K562 (cell line): ENCODE results near the gene OPCML. TPM values are rescaled to one million over a fixed set of nuclear protein-coding genes. Genes with fewer than 3 reads are reported as not detected.

ENCODE experiments used
- ATAC-seq: fragments of 200-7000 bp; cut with Tn5 transposase; 3 replicates; pipeline ENCODE4 v1.9.1; 2020; ENCODE audit warnings: moderate library complexity
- BruUV-seq: library from RNA; stranded (reverse); fragments of 400-500 nt; replicated peaks from 2 replicates; lab custom pipeline; 2021; lab: Mats Ljungman, UMichigan
- CTCF ChIA-PET: fragments of 300-600 bp; formaldehyde crosslinking; extraction: SDS; loops from one replicate; lab custom pipeline; 2021; ENCODE audit warnings: low intra/inter-chr PET ratio; lab: Yijun Ruan, JAX
- POLR2A ChIA-PET: fragments of 300-600, 350-650 bp; sonication (Branson Sonifier 250); formaldehyde crosslinking; extraction: SDS; loops from one replicate; lab custom pipeline; 2021; ENCODE audit warnings: antibody characterized with exemption, inconsistent platforms; lab: Yijun Ruan, JAX
- DNase-seq, 4 experiments: peaks; one replicate each; pipeline versions ENCODE4 v3.0.0 to v3.0.0-alpha.2; 2011 to 2018; ENCODE audit warnings: low spot score in 3 of 4, mixed read lengths in 3 of 4; ENCODE audit errors: extremely low read depth in 1 of 4
- FAIRE-seq: peaks from 2 replicates; lab custom pipeline; 2011; peaks lifted over from hg19 to GRCh38; lab: Jason Lieb, UNC
- H2AFZ ChIP-seq: 2 replicates; pipeline ENCODE4 v1.6.0; 2011; ENCODE audit warnings: low read depth, low read length, control low read depth, inconsistent platforms
- H3K27ac ChIP-seq: fragments of 200-600 bp; 3 replicates; pipeline ENCODE4 v1.8.0; 2011; ENCODE audit warnings: low read depth, mild to moderate bottlenecking, control low read depth, inconsistent platforms, low read length, moderate library complexity, mixed read lengths; ENCODE audit errors: extremely low read depth
- H3K27me3 ChIP-seq, 2 experiments: fragments of 300-600 bp in 1 of 2; 2 replicates in 1 of 2; 3 replicates in 1 of 2; pipeline versions ENCODE4 v1.6.0 to v1.8.0; 2011; ENCODE audit warnings: inconsistent platforms in 2 of 2, low read length in 2 of 2, mild to moderate bottlenecking in 1 of 2, mixed read lengths in 1 of 2, moderate library complexity in 1 of 2; ENCODE audit not compliant: control insufficient read depth in 2 of 2, insufficient read depth in 2 of 2
- H3K36me3 ChIP-seq: fragments of 300-600 bp; 3 replicates; pipeline ENCODE4 v1.8.0; 2011; ENCODE audit warnings: mild to moderate bottlenecking, low read length, inconsistent platforms; ENCODE audit not compliant: control insufficient read depth, insufficient read depth
- H3K4me1 ChIP-seq, 2 experiments: fragments of 200-600 bp in 1 of 2; replicated peaks in 1 of 2; 2 replicates in 1 of 2; 3 replicates in 1 of 2; pipeline versions ENCODE4 v1.5.1 to v1.8.0; 2011; ENCODE audit warnings: inconsistent platforms in 2 of 2, low read length in 2 of 2, mild to moderate bottlenecking in 1 of 2, mixed read lengths in 1 of 2, moderate library complexity in 1 of 2; ENCODE audit not compliant: control insufficient read depth in 2 of 2, insufficient read depth in 2 of 2
- H3K4me2 ChIP-seq: 2 replicates; pipeline ENCODE4 v1.6.1; 2011; ENCODE audit warnings: low read length, control low read depth, inconsistent platforms, mixed read lengths; ENCODE audit not compliant: insufficient read depth
- H3K4me3 ChIP-seq: fragments of 200-600 bp; sonication (generic), shearing (Covaris generic); 2 replicates; pipeline ENCODE4 v1.5.1; 2016; ENCODE audit warnings: control low read depth, inconsistent platforms
- H3K79me2 ChIP-seq: fragments of 200-600 bp; 3 replicates; pipeline ENCODE4 v1.8.0; 2011; ENCODE audit warnings: low read length, inconsistent platforms; ENCODE audit not compliant: control insufficient read depth, insufficient read depth
- H3K9ac ChIP-seq, 2 experiments: 2 replicates each; pipeline versions ENCODE4 v1.6.0 to v1.6.1; 2011; ENCODE audit warnings: low read depth in 2 of 2, low read length in 2 of 2, control low read depth in 1 of 2, inconsistent platforms in 1 of 2, mild to moderate bottlenecking in 1 of 2, mixed read lengths in 1 of 2; ENCODE audit not compliant: insufficient read depth in 1 of 2
- H3K9me1 ChIP-seq: one replicate; pipeline ENCODE4 v1.6.0; 2011; ENCODE audit warnings: inconsistent platforms, mild to moderate bottlenecking, low read length, moderate library complexity; ENCODE audit not compliant: control insufficient read depth, insufficient read depth
- H3K9me3 ChIP-seq: replicated peaks from 2 replicates; pipeline ENCODE4 v1.5.1; 2011; ENCODE audit warnings: low read depth, low read length, inconsistent platforms; ENCODE audit not compliant: control insufficient read depth, insufficient read depth
- H4K20me1 ChIP-seq: replicated peaks from 2 replicates; pipeline ENCODE4 v1.6.1; 2011; ENCODE audit warnings: low read length, inconsistent platforms, mixed read lengths; ENCODE audit not compliant: control insufficient read depth, insufficient read depth
- ARID2 ChIP-seq: fragments of 450-650 bp; IDR thresholded peaks from 2 replicates; pipeline ENCODE4 v1.6.1; 2017; ENCODE audit warnings: antibody characterized with exemption, mild to moderate bottlenecking
- CBX1 ChIP-seq: sonication (generic); IDR thresholded peaks from 2 replicates; pipeline ENCODE4 v1.6.1; 2016; ENCODE audit warnings: antibody characterized with exemption, low read depth, mild to moderate bottlenecking
- CCNT2 ChIP-seq: IDR thresholded peaks from 2 replicates; pipeline ENCODE4 v1.6.1; 2011; ENCODE audit warnings: borderline replicate concordance, low read depth, mild to moderate bottlenecking, moderate library complexity, mixed read lengths, low read length; ENCODE audit not compliant: insufficient read length; ENCODE audit errors: extremely low read depth
- CREBBP ChIP-seq: IDR thresholded peaks from one replicate; pipeline ENCODE4 v1.6.1; 2012; ENCODE audit warnings: low read depth, mild to moderate bottlenecking, control low read depth, inconsistent platforms, low read length
- FOXA3 ChIP-seq, 2 experiments: fragments of 450-650 bp in 1 of 2; sonication (generic) in 1 of 2; formaldehyde crosslinking; IDR thresholded peaks in 1 of 2; conservative IDR thresholded peaks in 1 of 2; 2 replicates each; pipeline versions ENCODE4 v1.4.0 to v1.8.0; 2020 to 2022; ENCODE audit warnings: mild to moderate bottlenecking in 2 of 2, missing genetic modification reagents in 1 of 2
- GABPB2 ChIP-seq: fragments of 250-450 bp; sonication (Bioruptor Pico); conservative IDR thresholded peaks from 2 replicates; pipeline ENCODE4 v1.5.1; 2021; ENCODE audit warnings: mild to moderate bottlenecking
- KDM5B ChIP-seq: fragments of 200-600 bp; sonication (generic); IDR thresholded peaks from 2 replicates; pipeline ENCODE4 v1.6.1; 2012; ENCODE audit warnings: low read depth, mild to moderate bottlenecking, moderate library complexity, low read length, control low read depth, inconsistent platforms; ENCODE audit not compliant: insufficient replicate concordance
- MYNN ChIP-seq, 2 experiments: sonication (generic); formaldehyde crosslinking in 1 of 2; IDR thresholded peaks; 2 replicates each; pipeline versions ENCODE4 v1.5.0 to v1.6.1; 2016 to 2020; ENCODE audit warnings: antibody characterized with exemption in 1 of 2, missing genetic modification reagents in 1 of 2
- NCOA4 ChIP-seq: fragments of 450-650 bp; IDR thresholded peaks from 2 replicates; pipeline ENCODE4 v1.6.1; 2018; ENCODE audit warnings: mild to moderate bottlenecking; ENCODE audit not compliant: partially characterized antibody
- PCBP1 ChIP-seq: fragments of 200-400 bp; formaldehyde crosslinking; IDR thresholded peaks from 2 replicates; pipeline ENCODE4 v1.6.1; 2018; ENCODE audit warnings: mild to moderate bottlenecking, low read depth, low read length; ENCODE audit not compliant: poor library complexity, severe bottlenecking
- PTRF ChIP-seq: fragments of 450-650 bp; IDR thresholded peaks from 2 replicates; pipeline ENCODE4 v1.6.1; 2016; ENCODE audit warnings: mild to moderate bottlenecking, missing genetic modification characterization, missing compliant biosample characterization
- RBM15 ChIP-seq: fragments of 200-400 bp; formaldehyde crosslinking; IDR thresholded peaks from 2 replicates; pipeline ENCODE4 v1.6.1; 2018; ENCODE audit warnings: mild to moderate bottlenecking, low read length, moderate library complexity; ENCODE audit not compliant: insufficient read depth
- ZNF124 ChIP-seq: sonication (generic); formaldehyde crosslinking; IDR thresholded peaks from 2 replicates; pipeline ENCODE4 v1.8.1; 2022; ENCODE audit warnings: missing genetic modification reagents
- ZNF79 ChIP-seq: fragments of 250-450 bp; sonication (Bioruptor Pico); IDR thresholded peaks from 2 replicates; pipeline ENCODE4 v1.4.0; 2020; ENCODE audit warnings: low read depth, mild to moderate bottlenecking, moderate library complexity
- WGBS: fragments of 100-300 bp; shearing (Covaris generic); methylation state at CpG from one replicate; pipeline ENCODE4 v1.1.6; 2016; ENCODE audit warnings: low coverage, mixed read lengths; ENCODE audit not compliant: insufficient coverage; ENCODE audit errors: missing lambda C conversion rate; 5-methylcytosine and 5-hydroxymethylcytosine counted together
- in situ Hi-C: fragments of 300-500 bp; cut with MboI; formaldehyde crosslinking; loops from 4 replicates; pipeline ENCODE4 v1.15.0; 2018; ENCODE audit warnings: inconsistent platforms, mixed read lengths
- intact Hi-C: fragments of 100-400 bp; cut with micrococcal nuclease; formaldehyde crosslinking; loops from 2 replicates; pipeline ENCODE4 v1.14.2; 2022
- polyA plus RNA-seq, 8 experiments: library from polyadenylated mRNA; depleted of rRNA in 4 of 8; stranded (reverse) in 5 of 8; unstranded in 3 of 8; fragments of >200 nt; fragmentation: Nextera tagmentation in 2 of 8; fragmentation: Illumina TruSeq in 1 of 8; extraction: Ambion mirVana in 2 of 8; extraction: Trizol in 1 of 8; gene quantifications; 2 replicates each; pipeline versions ENCODE4 v1.2.1 to v1.2.3, GENCODE V29; 2011 to 2014; ENCODE audit warnings: inconsistent platforms in 1 of 8, missing spikeins in 1 of 8
- total RNA-seq, 7 experiments: library from RNA; depleted of rRNA in 6 of 7; stranded (reverse); fragments of >200 nt in 6 of 7; fragmentation: Illumina TruSeq in 2 of 7; extraction: Trizol in 2 of 7; gene quantifications; 2 replicates each; pipeline versions ENCODE4 v1.2.1 to v1.2.3, GENCODE V29; 2011 to 2021; ENCODE audit warnings: low replicate concordance in 1 of 7
- TF ChIP-seq, protein P1 (sequence below): sonication (generic); formaldehyde crosslinking; IDR thresholded peaks from 2 replicates; pipeline ENCODE4 v1.8.0; 2022; ENCODE audit warnings: missing genetic modification reagents, mild to moderate bottlenecking, borderline replicate concordance
- TF ChIP-seq, protein P2 (sequence below): fragments of 450-650 bp; IDR thresholded peaks from 2 replicates; pipeline ENCODE4 v1.6.1; 2018; ENCODE audit warnings: mild to moderate bottlenecking, low read depth; ENCODE audit not compliant: partially characterized antibody

Gene OPCML
- total and polyA plus RNA-seq, 9 of the 15 experiments (the other 6 are each of a cell fraction or from before 2014, with no cell fraction given): not detected

DNA sequence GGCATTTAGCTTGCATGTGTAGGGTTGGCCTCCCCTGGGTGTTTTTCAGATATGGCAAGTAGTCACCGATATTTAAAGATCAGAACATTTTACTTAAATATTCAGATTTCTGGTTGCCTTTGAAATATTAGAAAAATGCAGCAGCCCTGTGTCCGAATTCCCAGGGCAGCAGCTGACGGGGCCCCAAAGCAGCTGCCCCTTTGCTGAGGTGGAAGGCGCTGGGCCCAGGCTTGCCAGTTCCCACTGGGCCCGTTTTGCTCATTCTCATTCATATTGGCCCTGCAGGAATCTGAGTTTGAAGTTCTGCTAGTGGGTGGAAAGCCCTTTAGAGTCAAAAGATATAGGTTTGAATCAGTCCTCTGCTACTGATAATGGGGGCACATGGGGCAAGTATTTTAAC, 692.1 kb downstream of the OPCML start:
- in situ Hi-C loops: no loop called here
- no peak overlapping the region for H2AFZ ChIP-seq
- H3K9me3 ChIP-seq: no peaks in the 10 kb centered on the region
- ChIA-PET POLR2A (no interaction called here), CTCF (no interaction called here)
- no peak overlapping the region for H3K4me3 ChIP-seq
- TF ChIP-seq RBM15 (no peak), ARID2 (no peak), CREBBP (no peak), PTRF (tag) (no peak), PCBP1 (no peak), GABPB2 (CRISPR knock-in tag) (no peak), FOXA3 (CRISPR knock-in tag; conservative IDR thresholded peaks at IDR 0.05 in 1 of 2, IDR thresholded peaks at IDR 0.05 in 1 of 2) (no peak), MYNN (IDR thresholded peaks at IDR 0.05) (no peak), MYNN (CRISPR knock-in tag; IDR thresholded peaks at IDR 0.05) (no peak), KDM5B (no peak), CCNT2 (no peak), CBX1 (no peak), ZNF79 (CRISPR knock-in tag) (no peak), ZNF124 (no peak), NCOA4 (no peak)
- TF ChIP-seq, protein P1, sequence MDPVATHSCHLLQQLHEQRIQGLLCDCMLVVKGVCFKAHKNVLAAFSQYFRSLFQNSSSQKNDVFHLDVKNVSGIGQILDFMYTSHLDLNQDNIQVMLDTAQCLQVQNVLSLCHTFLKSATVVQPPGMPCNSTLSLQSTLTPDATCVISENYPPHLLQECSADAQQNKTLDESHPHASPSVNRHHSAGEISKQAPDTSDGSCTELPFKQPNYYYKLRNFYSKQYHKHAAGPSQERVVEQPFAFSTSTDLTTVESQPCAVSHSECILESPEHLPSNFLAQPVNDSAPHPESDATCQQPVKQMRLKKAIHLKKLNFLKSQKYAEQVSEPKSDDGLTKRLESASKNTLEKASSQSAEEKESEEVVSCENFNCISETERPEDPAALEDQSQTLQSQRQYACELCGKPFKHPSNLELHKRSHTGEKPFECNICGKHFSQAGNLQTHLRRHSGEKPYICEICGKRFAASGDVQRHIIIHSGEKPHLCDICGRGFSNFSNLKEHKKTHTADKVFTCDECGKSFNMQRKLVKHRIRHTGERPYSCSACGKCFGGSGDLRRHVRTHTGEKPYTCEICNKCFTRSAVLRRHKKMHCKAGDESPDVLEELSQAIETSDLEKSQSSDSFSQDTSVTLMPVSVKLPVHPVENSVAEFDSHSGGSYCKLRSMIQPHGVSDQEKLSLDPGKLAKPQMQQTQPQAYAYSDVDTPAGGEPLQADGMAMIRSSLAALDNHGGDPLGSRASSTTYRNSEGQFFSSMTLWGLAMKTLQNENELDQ: no peak
- TF ChIP-seq, protein P2, sequence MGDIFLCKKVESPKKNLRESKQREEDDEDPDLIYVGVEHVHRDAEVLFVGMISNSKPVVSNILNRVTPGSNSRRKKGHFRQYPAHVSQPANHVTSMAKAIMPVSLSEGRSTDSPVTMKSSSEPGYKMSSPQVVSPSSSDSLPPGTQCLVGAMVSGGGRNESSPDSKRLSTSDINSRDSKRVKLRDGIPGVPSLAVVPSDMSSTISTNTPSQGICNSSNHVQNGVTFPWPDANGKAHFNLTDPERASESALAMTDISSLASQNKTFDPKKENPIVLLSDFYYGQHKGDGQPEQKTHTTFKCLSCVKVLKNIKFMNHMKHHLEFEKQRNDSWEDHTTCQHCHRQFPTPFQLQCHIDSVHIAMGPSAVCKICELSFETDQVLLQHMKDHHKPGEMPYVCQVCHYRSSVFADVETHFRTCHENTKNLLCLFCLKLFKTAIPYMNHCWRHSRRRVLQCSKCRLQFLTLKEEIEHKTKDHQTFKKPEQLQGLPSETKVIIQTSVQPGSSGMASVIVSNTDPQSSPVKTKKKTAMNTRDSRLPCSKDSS: no peak
- no peaks in the 10 kb centered on the region for H3K36me3 ChIP-seq
- no peaks in the 10 kb centered on the region for H4K20me1 ChIP-seq
- no peak overlapping the region for H3K9ac ChIP-seq
- no peak overlapping the region for H3K4me2 ChIP-seq
- intact Hi-C loops: no loop called here
- ATAC-seq: no peak
- no peak for FAIRE-seq
- WGBS: 3% methylated on average over 5 of the region's 5 CpGs
- H3K27ac ChIP-seq: no peak overlapping the region
- H3K4me1 ChIP-seq: no peaks in the 10 kb centered on the region
- H3K27me3 ChIP-seq: no peaks in the 10 kb centered on the region
- no peaks in the 10 kb centered on the region for H3K9me1 ChIP-seq
- DNase-seq: no peak
- no TSS peak for BruUV-seq
- no peaks in the 10 kb centered on the region for H3K79me2 ChIP-seq
